ENCODE measurements around the gene PCYT1A.
"Not testable (repeated sequence)": the region's sequence is repeated elsewhere in the genome, so short reads cannot be mapped to it uniquely, and the experiment has no call there.

PCYT1A gene

GRCh38 chr3:196287440-196288140 is at the start of gene PCYT1A:
PCYT1A (minus strand) TSS chr3:196287726; CDS start chr3:196270531, 17,195 bp downstream.
- DNase-seq: peak; percentile 33 to 84

GRCh38 chr3:196336319-196337145 is 49.0 kb upstream of the PCYT1A start:
- no peak for DNase-seq

GRCh38 chr3:196335503-196335948 is 48.0 kb upstream of the PCYT1A start:
- no peak for DNase-seq

- no peak for DNase-seq
Measured at GRCh38 chr3:196334982-196335381, 47.5 kb upstream of the PCYT1A start.

GRCh38 chr3:196332168-196332567 is 44.6 kb upstream of the PCYT1A start:
- no peak for DNase-seq

GRCh38 chr3:196327405-196327804 is 39.9 kb upstream of the PCYT1A start:
- DNase-seq: no peak

- no peak for DNase-seq
Measured at GRCh38 chr3:196326936-196327335, 39.4 kb upstream of the PCYT1A start.

GRCh38 chr3:196323691-196324090 is 36.2 kb upstream of the PCYT1A start:
- no peak for DNase-seq

GRCh38 chr3:196323016-196323415 is 35.5 kb upstream of the PCYT1A start:
- DNase-seq: no peak

GRCh38 chr3:196321162-196321561 is 33.6 kb upstream of the PCYT1A start:
- no peak for DNase-seq

GRCh38 chr3:196320137-196320536 is 32.6 kb upstream of the PCYT1A start:
- DNase-seq: no peak

- peak in 1 of 2 experiments; percentile 50 for DNase-seq
Measured at GRCh38 chr3:196317687-196318467, 30.4 kb upstream of the PCYT1A start, which contains the start of gene DYNLT2B. DYNLT2B (minus strand) TSS chr3:196318240; CDS start chr3:196318152, 88 bp downstream.

- not testable (repeated sequence) for DNase-seq
Measured at GRCh38 chr3:196316799-196317686, 29.5 kb upstream of the PCYT1A start.

- DNase-seq: no peak
Measured at GRCh38 chr3:196315821-196316220, 28.3 kb upstream of the PCYT1A start.

- DNase-seq: no peak
Measured at GRCh38 chr3:196314597-196314996, 27.1 kb upstream of the PCYT1A start.

GRCh38 chr3:196314086-196314485 is 26.6 kb upstream of the PCYT1A start:
- DNase-seq: not testable (repeated sequence)

GRCh38 chr3:196302960-196303359 is 15.4 kb upstream of the PCYT1A start:
- DNase-seq: not testable (repeated sequence)

GRCh38 chr3:196302551-196302950 is 15.0 kb upstream of the PCYT1A start:
- not testable (repeated sequence) for DNase-seq

- no peak for DNase-seq
Measured at GRCh38 chr3:196298521-196298920, 11.0 kb upstream of the PCYT1A start.

- DNase-seq: no peak
Measured at GRCh38 chr3:196292286-196292923, 4.9 kb upstream of the PCYT1A start.

GRCh38 chr3:196288141-196288460 is 575 bp upstream of the PCYT1A start:
- DNase-seq: no peak

GRCh38 chr3:196287090-196287439 is 461 bp downstream of the PCYT1A start:
- DNase-seq: no peak

All from cerebellar nuclear complex (tissue), 1 donor.